WERI-Rb-1 (cell line): Measurements from ENCODE around the gene TSPAN31.

Experiments used
- DNase-seq: peaks from one replicate; pipeline ENCODE4 v3.0.0-alpha.2; 2020
- H3K27ac ChIP-seq: fragments of 250-450 bp; sonication (Bioruptor Pico); 2 replicates; pipeline ENCODE4 v1.5.1; 2020; ENCODE audit warnings: mild to moderate bottlenecking, moderate library complexity
- H3K27me3 ChIP-seq: fragments of 250-450 bp; sonication (Bioruptor Pico); 2 replicates; pipeline ENCODE4 v1.5.1; 2021; ENCODE audit warnings: mild to moderate bottlenecking, low read depth, moderate library complexity; ENCODE audit not compliant: insufficient read depth, severe bottlenecking
- H3K36me3 ChIP-seq: fragments of 250-450 bp; sonication (Bioruptor Pico); 2 replicates; pipeline ENCODE4 v1.5.1; 2020; ENCODE audit warnings: mild to moderate bottlenecking, moderate library complexity
- H3K4me3 ChIP-seq: 2 replicates; pipeline ENCODE4 v1.5.1; 2011; ENCODE audit warnings: low read depth, mild to moderate bottlenecking, control low read depth, low read length
- H3K9me3 ChIP-seq: fragments of 250-450 bp; sonication (Bioruptor Pico); 2 replicates; pipeline ENCODE4 v1.5.1; 2021; ENCODE audit warnings: mild to moderate bottlenecking, moderate library complexity; ENCODE audit not compliant: severe bottlenecking
- TF ChIP-seq, protein P1 (sequence below): IDR thresholded peaks from 2 replicates; pipeline ENCODE4 v1.5.1; 2011; ENCODE audit warnings: low read depth, mild to moderate bottlenecking, control low read depth, inconsistent platforms, low read length

TSPAN31 gene

DNA sequence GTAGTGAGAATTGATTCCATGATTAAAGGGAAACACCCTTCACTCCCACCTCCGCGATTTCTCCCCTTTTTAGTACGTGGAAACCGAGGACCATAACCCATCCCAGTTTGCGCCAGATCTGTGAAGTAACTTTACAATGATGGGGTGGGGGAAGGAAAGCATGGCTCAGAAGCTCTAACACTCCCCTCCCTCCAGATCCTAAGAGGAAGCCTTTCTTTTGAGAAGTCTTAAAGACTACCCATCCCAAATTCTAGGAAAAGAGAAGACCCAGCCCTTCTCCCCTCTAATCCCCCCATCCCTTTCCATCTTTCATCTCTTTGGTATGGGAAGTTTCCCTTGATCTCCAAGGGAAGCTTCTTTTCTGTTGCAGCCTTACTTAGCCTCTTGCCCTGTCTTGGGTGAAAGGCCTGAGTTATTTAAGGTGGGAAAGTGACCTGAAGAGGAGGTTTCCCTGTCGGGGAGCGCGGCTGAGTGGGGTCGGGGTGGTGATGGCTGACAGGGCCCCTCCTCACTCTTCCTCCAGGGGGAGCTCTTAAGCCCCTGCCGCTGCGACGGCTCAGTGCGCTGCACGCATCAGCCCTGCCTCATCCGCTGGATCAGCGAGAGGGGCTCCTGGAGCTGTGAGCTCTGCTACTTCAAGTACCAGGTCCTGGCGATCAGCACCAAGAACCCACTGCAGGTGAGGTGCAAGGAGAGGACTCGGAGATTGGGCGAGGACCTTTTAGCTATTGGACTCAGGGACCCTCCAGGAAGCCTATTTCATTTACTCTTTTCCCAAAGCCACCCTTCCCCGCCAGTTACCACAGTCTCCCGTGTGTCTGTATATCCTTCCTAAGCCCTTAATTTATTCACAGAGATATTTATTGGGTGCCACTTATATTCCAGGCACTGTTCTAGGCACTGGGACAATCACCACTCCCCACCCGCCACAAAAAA lies 11.8 kb downstream of the TSPAN31 start:
- TF ChIP-seq, protein P1, sequence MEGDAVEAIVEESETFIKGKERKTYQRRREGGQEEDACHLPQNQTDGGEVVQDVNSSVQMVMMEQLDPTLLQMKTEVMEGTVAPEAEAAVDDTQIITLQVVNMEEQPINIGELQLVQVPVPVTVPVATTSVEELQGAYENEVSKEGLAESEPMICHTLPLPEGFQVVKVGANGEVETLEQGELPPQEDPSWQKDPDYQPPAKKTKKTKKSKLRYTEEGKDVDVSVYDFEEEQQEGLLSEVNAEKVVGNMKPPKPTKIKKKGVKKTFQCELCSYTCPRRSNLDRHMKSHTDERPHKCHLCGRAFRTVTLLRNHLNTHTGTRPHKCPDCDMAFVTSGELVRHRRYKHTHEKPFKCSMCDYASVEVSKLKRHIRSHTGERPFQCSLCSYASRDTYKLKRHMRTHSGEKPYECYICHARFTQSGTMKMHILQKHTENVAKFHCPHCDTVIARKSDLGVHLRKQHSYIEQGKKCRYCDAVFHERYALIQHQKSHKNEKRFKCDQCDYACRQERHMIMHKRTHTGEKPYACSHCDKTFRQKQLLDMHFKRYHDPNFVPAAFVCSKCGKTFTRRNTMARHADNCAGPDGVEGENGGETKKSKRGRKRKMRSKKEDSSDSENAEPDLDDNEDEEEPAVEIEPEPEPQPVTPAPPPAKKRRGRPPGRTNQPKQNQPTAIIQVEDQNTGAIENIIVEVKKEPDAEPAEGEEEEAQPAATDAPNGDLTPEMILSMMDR, result peak; percentile 96
- no peaks in the 10 kb centered on the region for H3K9me3 ChIP-seq
- H3K4me3 ChIP-seq, result peak overlapping the region; percentile 79
- DNase-seq, result peak; percentile 79
- H3K36me3 ChIP-seq, result peaks cover 41% of the 10 kb centered on the region
- no peak overlapping the region for H3K27ac ChIP-seq
- H3K27me3 ChIP-seq, result no peaks in the 10 kb centered on the region

DNA sequence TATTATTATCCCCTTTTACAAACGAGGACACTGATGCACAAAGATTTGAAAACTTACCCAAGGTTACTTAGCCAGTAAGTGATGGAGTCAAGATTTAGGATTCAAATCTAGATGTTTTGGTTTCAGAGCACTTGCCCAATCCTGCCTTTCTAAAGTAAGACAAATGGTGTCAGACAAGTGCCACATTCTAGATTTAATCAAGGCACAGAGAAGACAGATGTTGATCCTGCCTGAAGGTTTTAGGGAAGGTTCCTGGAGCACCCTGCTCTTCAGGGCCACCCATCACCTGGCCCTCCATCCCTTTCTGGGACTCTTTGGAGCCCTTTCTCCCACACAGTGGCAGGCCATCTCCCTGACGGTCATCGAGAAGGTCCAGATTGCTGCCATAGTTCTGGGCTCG lies 12.9 kb downstream of the TSPAN31 start:
- Histone ChIP-seq H3K4me3 (no peak overlapping the region), H3K27me3 (no peaks in the 10 kb centered on the region)
- TF ChIP-seq, protein P1, result no peak

GRCh38 chr12:57758552-57759359 lies 13.9 kb downstream of the TSPAN31 start:
- Histone ChIP-seq H3K36me3 (peaks cover 55% of the 10 kb centered on the region), H3K27ac (no peak overlapping the region), H3K27me3 (no peaks in the 10 kb centered on the region), H3K4me3 (no peak overlapping the region), H3K9me3 (no peaks in the 10 kb centered on the region)
- DNase-seq, result no peak
- TF ChIP-seq, protein P1, result no peak

More for the DNA sequence above, 12.9 kb downstream of the TSPAN31 start:
- no peaks in the 10 kb centered on the region for H3K9me3 ChIP-seq
- no peak for DNase-seq
- no peak overlapping the region for H3K27ac ChIP-seq
- peaks cover 45% of the 10 kb centered on the region for H3K36me3 ChIP-seq

GRCh38 chr12:57759360-57759980 lies 14.6 kb downstream of the TSPAN31 start:
- peaks cover 62% of the 10 kb centered on the region for H3K36me3 ChIP-seq
- DNase-seq, result peak; percentile 59
- TF ChIP-seq, protein P1, result peak; percentile 71
- H3K4me3 ChIP-seq, result no peak overlapping the region
- no peaks in the 10 kb centered on the region for H3K27me3 ChIP-seq
- H3K27ac ChIP-seq, result no peak overlapping the region
- H3K9me3 ChIP-seq, result no peaks in the 10 kb centered on the region

DNA sequence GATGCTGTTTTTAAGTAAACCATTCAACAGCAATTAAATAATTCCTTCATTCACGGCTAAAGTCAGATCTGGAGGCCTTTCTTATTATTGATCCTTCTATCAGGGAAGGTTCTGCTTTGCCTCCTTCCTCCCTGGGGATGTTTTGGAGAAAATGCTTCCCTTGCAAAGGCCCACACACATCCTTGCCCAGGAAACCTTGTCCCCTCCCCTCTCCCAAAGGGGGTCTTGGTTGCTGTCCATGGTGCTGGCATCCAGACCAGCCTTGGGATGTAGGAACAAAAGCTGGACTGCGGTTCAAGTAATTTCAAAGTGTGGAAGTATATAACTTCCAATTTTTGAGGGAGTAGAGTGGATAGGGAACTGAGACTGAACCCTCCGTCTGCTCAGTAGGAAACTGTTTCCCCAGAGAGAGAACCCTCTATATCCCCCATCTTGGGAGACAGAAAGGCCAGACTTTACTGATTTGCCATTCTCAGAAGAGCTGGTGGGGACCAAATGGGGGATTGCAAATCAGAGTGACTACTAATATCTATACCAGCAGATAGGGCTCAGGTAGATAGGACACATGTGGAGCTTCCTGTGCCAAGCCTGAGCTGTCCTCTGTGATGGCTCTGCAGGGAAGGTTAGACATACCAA lies 15.6 kb downstream of the TSPAN31 start:
- Histone ChIP-seq H3K9me3 (no peaks in the 10 kb centered on the region), H3K27me3 (no peaks in the 10 kb centered on the region), H3K27ac (no peak overlapping the region), H3K36me3 (peaks cover 72% of the 10 kb centered on the region), H3K4me3 (no peak overlapping the region)
- TF ChIP-seq, protein P1, result no peak
- DNase-seq, result no peak
